ENCODE data around the gene XRCC4. TPM values are rescaled to one million over a fixed set of nuclear protein-coding genes. Genes with fewer than 3 reads are reported as not detected.

The XRCC4 gene
- polyA plus RNA-seq, 1 donor (not counting 4 experiments of a cell fraction or from before 2014, with no cell fraction given), result 10.9 TPM

- Histone ChIP-seq H4K20me1 (ENCODE audit: control insufficient read depth, extremely low read depth, insufficient read depth, low read length) (no peaks in the 10 kb centered on the region), H3K4me2 (ENCODE audit: control insufficient read depth, extremely low read depth, insufficient read depth, low read depth, low read length) (no peak overlapping the region), H3K27ac (ENCODE audit: control insufficient read depth, insufficient read depth, low read length) (no peak overlapping the region), H3K9me1 (ENCODE audit: control insufficient read depth, extremely low read depth, insufficient read depth, low read length) (no peaks in the 10 kb centered on the region), H3K4me3 (ENCODE audit: control insufficient read depth in 2 of 3, extremely low read depth in 1 of 3, insufficient read depth in 2 of 3, low read depth in 1 of 3, low read length in 3 of 3) (no peak overlapping the region), H3K9me3 (ENCODE audit: control insufficient read depth, low read depth, low read length) (no peaks in the 10 kb centered on the region), H3K9ac (ENCODE audit: control insufficient read depth, extremely low read depth, insufficient read depth, low read length) (no peak overlapping the region), H2AFZ (ENCODE audit: control insufficient read depth, low read length) (no peak overlapping the region), H3K4me1 (ENCODE audit: control insufficient read depth, extremely low read depth, insufficient read depth, low read length) (peaks cover 6% of the 10 kb centered on the region), H3K36me3 (ENCODE audit: control insufficient read depth in 2 of 2, extremely low read depth in 1 of 2, insufficient read depth in 2 of 2, low read length in 2 of 2) (no peaks in the 10 kb centered on the region), H3K27me3 (ENCODE audit: control insufficient read depth, extremely low read depth, insufficient read depth, low read length) (no peaks in the 10 kb centered on the region), H3K79me2 (ENCODE audit: control insufficient read depth, insufficient read depth, low read length) (no peaks in the 10 kb centered on the region)
- FAIRE-seq (no peak), DNase-seq (ENCODE audit: low read depth, low spot score) (no peak)
- dilution Hi-C loops (cut with MboI; ENCODE audit: extremely low pct_ligation_motif_present, low sequenced_read_pairs), result no loop called here
- no peak for TF ChIP-seq CTCF (optimal IDR thresholded peaks at IDR 0.05 in 1 of 3, IDR thresholded peaks at IDR 0.05 in 1 of 3, conservative IDR thresholded peaks at IDR 0.05 in 1 of 3; ENCODE audit: extremely low read depth in 1 of 3, insufficient read depth in 2 of 3, low read length in 3 of 3)
- TF ChIP-seq EZH2 (IDR thresholded peaks at IDR 0.05; ENCODE audit: low read length), result no peak
Observed at GRCh38 chr5:83246071-83246470, 168.7 kb downstream of the XRCC4 start.

DNA sequence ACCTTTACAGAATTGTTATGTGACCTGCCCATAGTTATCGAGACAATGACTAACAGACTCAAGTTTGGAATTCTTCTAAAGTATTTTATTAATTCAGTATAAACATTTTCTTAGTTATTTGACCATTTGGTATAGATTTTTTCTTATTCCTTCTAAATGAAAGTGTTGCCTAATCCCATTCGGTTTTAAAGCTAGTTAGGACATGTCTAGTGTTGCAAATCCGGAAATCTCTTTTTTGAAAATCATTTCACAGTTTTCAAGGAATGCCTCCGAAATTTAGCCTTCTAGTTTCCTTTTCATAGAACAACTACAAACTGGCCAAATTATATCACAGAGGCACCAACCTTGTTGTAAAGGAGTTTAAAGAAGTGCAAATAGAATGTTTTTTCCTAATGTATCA, 171.8 kb downstream of the XRCC4 start:
- Histone ChIP-seq H3K36me3 (ENCODE audit: control insufficient read depth in 2 of 2, extremely low read depth in 1 of 2, insufficient read depth in 2 of 2, low read length in 2 of 2) (no peaks in the 10 kb centered on the region), H3K9me3 (ENCODE audit: control insufficient read depth, low read depth, low read length) (no peaks in the 10 kb centered on the region), H3K9ac (ENCODE audit: control insufficient read depth, extremely low read depth, insufficient read depth, low read length) (no peak overlapping the region), H3K4me1 (ENCODE audit: control insufficient read depth, extremely low read depth, insufficient read depth, low read length) (peaks cover 6% of the 10 kb centered on the region), H4K20me1 (ENCODE audit: control insufficient read depth, extremely low read depth, insufficient read depth, low read length) (no peaks in the 10 kb centered on the region), H3K27ac (ENCODE audit: control insufficient read depth, insufficient read depth, low read length) (peak overlapping the region; percentile 41), H2AFZ (ENCODE audit: control insufficient read depth, low read length) (peak overlapping the region; percentile 71), H3K9me1 (ENCODE audit: control insufficient read depth, extremely low read depth, insufficient read depth, low read length) (no peaks in the 10 kb centered on the region), H3K4me2 (ENCODE audit: control insufficient read depth, extremely low read depth, insufficient read depth, low read depth, low read length) (peak overlapping the region; percentile 87), H3K79me2 (ENCODE audit: control insufficient read depth, insufficient read depth, low read length) (no peaks in the 10 kb centered on the region), H3K27me3 (ENCODE audit: control insufficient read depth, extremely low read depth, insufficient read depth, low read length) (no peaks in the 10 kb centered on the region), H3K4me3 (ENCODE audit: control insufficient read depth in 2 of 3, extremely low read depth in 1 of 3, insufficient read depth in 2 of 3, low read depth in 1 of 3, low read length in 3 of 3) (peak overlapping the region in 2 of 3 experiments; percentile 41 to 56)
- TF ChIP-seq EZH2 (IDR thresholded peaks at IDR 0.05; ENCODE audit: low read length) (no peak), CTCF (optimal IDR thresholded peaks at IDR 0.05 in 1 of 3, IDR thresholded peaks at IDR 0.05 in 1 of 3, conservative IDR thresholded peaks at IDR 0.05 in 1 of 3; ENCODE audit: extremely low read depth in 1 of 3, insufficient read depth in 2 of 3, low read length in 3 of 3) (no peak)
- no peak for FAIRE-seq
- no peak for DNase-seq (ENCODE audit: low read depth, low spot score)
- dilution Hi-C loops (cut with MboI; ENCODE audit: extremely low pct_ligation_motif_present, low sequenced_read_pairs), result no loop called here

Data from keratinocyte (primary cell).